ENCODE measurements around the gene ZNF516.
A peak's percentile ranks its signal among the peaks of the same experiment; 100 is the strongest.

ZNF516 gene

GRCh38 chr18:76455003-76455676 lies 39.9 kb downstream of the ZNF516 start:
- DNase-seq (ENCODE audit: low spot score) = no peak

GRCh38 chr18:76454418-76454817 lies 40.6 kb downstream of the ZNF516 start:
- no peak for DNase-seq (ENCODE audit: low spot score)

GRCh38 chr18:76453932-76454331 lies 41.1 kb downstream of the ZNF516 start:
- DNase-seq (ENCODE audit: low spot score) = no peak

- peak; percentile 50 for DNase-seq (ENCODE audit: low spot score)
Observed at GRCh38 chr18:76453057-76453561, 41.9 kb downstream of the ZNF516 start.

GRCh38 chr18:76452357-76452756 lies 42.7 kb downstream of the ZNF516 start:
- no peak for DNase-seq (ENCODE audit: low spot score)

- DNase-seq (ENCODE audit: low spot score) = peak; percentile 38
Observed at GRCh38 chr18:76451396-76452331, 43.4 kb downstream of the ZNF516 start.

- DNase-seq (ENCODE audit: low spot score) = peak; percentile 41
Observed at GRCh38 chr18:76450452-76451395, 44.3 kb downstream of the ZNF516 start.

GRCh38 chr18:76449111-76449453 lies 46.0 kb downstream of the ZNF516 start:
- no peak for DNase-seq (ENCODE audit: low spot score)

- DNase-seq (ENCODE audit: low spot score) = no peak
Observed at GRCh38 chr18:76448256-76449110, 46.6 kb downstream of the ZNF516 start.

GRCh38 chr18:76447258-76447890 lies 47.7 kb downstream of the ZNF516 start:
- DNase-seq (ENCODE audit: low spot score) = peak; percentile 87

GRCh38 chr18:76446321-76447257 lies 48.5 kb downstream of the ZNF516 start:
- DNase-seq (ENCODE audit: low spot score) = peak; percentile 43

GRCh38 chr18:76445741-76446232 lies 49.3 kb downstream of the ZNF516 start:
- peak; percentile 43 for DNase-seq (ENCODE audit: low spot score)

- no peak for DNase-seq (ENCODE audit: low spot score)
Observed at GRCh38 chr18:76445275-76445674, 49.8 kb downstream of the ZNF516 start.

- DNase-seq (ENCODE audit: low spot score) = peak; percentile 41
Observed at GRCh38 chr18:76444446-76445105, 50.5 kb downstream of the ZNF516 start.

- peak; percentile 60 for DNase-seq (ENCODE audit: low spot score)
Observed at GRCh38 chr18:76443519-76444445, 51.3 kb downstream of the ZNF516 start.

GRCh38 chr18:76442413-76443171 lies 52.5 kb downstream of the ZNF516 start:
- DNase-seq (ENCODE audit: low spot score) = peak; percentile 45

Measured in D341Med (cell line).